Middle frontal gyrus (tissue), 1 donor: ENCODE results near the gene ACBD6.

ENCODE experiments used
- DNase-seq: peaks from one replicate; pipeline ENCODE4 v3.0.0-alpha.2; 2015; ENCODE audit warnings: low spot score; ENCODE audit errors: extremely low spot score

The ACBD6 gene

DNA sequence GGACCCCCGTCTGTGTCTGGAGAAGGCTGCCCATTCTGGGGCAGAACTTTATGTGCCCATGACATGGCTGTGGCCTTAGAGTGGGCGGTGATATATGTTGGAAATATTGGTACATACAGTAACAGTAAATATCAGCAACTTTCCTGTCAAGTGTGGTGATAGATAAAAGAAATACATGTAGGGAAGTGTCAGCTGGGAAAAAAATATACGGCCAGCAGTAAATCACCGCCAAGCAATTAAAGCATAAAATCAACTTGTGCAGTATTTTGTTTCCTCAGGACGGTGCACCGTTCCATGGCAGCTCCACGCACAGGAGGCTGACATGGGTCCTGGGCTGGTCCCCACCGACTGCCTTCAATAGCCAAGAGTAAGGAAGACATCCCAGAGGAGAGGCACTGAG, 244.9 kb downstream of the ACBD6 start:
- no peak for DNase-seq

DNA sequence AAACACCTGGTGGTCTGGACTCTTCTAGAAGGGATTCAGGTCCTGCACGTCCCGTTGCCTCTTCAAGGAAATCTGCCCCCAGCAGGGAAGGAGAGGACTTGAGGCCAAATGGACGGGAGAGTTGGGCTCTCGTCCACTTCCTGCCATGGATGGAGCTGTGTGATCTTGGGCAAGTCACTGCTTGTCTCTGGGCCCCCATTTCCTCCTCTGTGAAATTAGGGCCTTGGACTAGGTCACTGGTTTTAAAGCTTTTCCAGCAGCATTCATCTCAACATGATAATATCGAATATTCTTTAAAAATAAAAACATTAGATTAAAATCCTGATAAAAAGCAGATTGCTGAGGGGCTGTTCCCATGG, 245.4 kb downstream of the ACBD6 start:
- DNase-seq, result no peak

DNA sequence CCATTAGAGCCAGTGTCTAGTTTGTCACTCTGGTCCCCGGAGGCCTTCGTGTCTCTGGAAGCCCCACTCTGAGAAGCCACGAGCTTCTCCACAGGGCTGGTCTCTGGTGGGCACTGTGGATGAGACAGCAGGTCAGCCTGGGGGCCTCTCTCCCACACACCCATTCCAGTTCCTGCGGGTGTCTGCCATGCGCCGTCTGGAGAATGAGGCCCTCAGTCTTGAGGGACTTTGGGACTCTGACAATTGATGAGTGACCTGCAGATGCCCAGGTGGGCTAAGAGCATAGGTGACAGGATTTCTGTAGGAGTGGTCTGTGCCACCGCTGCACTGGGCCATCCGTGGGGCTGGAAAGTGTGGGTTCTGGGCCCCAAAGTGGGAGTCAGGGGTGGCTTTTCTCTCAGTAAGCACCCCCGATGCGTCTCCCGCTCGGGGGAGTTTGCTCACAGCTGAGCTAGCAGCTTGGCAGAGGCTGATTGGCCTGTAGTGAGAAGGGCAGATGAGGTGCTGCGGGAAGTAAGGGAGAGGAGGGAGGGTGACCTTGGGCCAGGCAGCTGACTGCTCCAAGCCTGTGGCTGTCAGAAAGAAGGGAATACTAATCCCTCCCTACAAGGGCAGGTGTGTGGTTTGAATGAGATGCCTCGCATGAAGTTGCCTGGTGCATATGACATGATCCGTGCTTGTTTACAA, 245.9 kb downstream of the ACBD6 start:
- no peak for DNase-seq

DNA sequence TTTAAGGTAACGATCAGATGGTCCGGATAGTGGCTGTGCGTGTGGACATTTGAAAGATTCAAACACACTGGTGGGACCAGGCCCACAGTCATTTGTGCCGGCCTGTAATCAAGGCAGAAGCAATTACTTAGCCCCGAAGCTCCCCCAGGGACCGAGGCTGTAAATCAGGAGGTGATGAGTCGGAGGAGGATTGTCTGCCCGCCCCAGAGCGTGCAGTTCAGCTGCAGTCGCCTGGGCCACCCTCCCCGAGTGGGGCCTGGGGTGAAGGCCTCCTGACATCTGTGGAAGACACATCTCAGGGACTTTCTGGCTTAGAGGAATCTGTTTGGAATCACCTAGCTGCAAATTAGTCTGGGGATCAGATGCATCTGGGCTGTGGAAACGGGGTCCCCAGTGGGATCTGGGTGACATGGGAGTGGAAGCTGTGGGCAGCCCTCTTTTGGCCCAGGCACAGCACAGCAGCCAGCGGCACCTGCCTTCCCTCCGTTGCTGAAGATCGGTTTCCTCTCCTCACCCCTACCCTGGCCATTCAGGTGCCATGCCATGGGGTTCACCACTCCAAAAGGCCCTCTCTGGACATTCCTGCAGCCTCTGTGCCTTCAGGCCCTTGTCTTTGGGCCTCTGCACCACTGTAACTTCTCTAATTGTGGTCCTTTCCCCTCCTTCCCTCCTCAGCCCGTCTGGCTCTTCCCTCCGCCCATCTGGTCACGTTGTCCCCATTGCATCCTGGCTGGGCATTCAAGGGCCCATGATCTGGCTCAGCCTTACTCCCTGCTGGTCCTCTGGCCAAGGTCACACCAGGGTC, 246.6 kb downstream of the ACBD6 start:
- no peak for DNase-seq

DNA sequence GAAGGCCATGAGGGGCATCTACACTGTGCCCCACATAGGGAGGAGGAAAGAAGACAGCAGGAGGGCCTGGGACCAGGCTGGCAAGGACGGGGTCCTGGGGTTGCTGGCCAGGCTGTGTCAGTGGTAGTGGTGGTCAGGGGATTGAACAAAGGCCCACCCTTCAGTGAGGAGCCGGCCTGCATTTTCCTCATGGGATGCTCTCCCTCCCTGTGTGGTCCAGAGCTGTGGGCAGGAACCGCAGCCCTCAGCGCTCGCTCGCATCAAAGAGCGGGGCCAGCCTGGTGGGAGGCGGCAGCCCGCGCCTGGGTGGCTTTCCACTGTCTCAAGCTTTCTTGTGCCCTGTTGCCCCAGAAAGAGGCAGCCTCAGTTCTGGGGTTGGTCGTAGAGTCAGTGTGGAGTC, 247.5 kb downstream of the ACBD6 start:
- no peak for DNase-seq

DNA sequence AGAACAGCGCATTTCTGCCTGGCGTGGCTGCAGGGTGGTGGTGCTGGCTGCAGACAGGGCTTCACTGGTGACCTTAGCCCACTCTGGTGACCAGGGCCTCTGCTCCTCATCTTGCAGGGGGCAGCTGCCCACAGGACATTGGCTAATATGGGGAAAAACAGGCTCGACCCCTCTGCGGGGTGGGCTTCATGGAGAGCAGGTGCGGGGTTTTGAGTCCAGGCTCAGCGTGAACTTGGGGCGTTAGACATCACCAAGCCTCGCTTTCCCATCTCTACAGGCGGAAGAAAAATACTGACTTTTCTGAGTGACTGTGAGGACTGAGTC, 247.9 kb downstream of the ACBD6 start:
- DNase-seq, result no peak

DNA sequence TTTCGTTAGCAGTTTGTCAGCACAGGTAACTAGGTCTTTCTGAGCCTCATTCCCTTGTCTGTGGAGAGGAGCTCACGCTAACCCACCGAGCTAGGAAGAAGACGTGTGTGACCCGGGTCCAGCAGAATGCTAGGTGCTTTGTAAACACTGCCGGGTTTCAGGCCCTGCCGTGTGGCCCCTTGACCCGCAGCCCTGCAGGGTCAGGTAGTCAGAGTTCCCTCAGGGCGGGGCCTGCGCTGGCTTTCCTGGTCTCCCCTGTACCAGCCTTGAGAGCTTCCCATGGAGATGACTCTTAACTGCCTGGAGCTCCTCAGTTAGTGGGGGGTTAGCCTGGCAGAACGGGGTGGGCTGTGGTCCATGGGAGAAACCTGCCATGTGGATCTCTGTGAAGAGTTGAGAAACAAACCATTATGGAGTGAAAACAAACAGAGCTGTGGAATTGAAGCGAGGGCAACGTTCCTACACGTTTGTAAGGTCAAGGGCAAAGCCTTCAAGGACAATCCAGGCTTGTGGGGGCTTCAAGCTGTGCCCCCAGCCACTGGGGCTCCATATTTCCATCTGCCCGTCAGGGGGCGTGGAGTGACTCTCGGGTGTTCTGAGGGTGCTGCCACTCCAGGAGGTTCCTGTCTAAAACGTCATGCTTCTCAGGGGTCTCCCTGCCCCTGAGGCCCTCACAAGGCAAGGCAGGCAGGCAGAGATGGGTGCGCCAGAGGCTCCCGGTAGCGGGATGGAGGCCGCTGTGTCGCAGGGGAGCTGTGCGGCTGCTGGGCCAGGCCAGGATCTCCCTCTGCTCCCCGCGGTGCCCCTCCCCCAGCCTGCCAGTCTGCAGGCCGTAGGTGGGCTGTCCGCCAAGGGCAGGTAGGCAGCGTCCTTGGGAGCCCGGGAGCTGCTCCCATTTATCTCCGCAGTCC, 248.5 kb downstream of the ACBD6 start:
- no peak for DNase-seq

DNA sequence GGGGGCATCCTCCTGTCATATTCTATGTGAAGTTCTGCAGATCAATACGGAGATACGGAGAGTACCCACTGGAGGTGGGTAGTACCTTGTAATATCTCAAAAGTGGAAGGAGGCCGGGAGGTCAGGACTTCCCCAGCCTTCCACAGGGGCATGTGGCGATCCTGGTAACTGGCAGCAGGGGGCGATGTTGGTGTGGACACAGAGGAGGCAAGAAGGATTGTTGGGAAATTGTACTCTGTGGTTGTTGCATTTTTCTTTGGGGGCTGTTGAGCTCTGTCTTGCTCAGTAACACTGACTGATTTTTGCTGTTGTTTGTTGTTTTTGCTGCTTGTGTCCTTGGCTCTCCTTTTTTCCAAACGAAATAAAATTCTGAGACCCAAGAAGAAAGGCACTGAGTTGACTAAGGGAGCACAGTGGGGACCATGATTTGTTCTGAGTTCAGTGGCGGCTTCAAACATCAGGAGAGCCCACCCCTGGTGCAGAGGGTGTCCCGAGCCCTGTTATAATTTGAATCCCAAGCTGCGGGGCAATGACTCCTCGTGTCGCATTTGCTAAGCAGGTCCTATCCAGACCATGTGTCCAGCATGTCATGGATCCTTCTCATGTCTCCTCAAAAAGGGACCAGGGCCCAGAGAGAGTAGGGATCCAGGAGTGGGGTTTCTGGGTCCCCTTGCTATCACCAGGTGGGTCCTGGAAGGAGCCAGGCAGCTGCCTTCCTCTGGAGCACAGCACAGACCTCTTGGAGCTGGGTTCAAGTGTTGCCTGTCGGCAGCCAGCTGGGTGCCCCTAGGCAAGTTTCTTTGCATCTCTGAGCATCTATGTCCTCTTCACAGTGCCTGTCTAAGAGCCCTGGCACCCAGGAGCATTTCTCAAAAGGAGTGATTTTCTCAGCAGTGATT, 249.5 kb downstream of the ACBD6 start:
- no peak for DNase-seq

DNA sequence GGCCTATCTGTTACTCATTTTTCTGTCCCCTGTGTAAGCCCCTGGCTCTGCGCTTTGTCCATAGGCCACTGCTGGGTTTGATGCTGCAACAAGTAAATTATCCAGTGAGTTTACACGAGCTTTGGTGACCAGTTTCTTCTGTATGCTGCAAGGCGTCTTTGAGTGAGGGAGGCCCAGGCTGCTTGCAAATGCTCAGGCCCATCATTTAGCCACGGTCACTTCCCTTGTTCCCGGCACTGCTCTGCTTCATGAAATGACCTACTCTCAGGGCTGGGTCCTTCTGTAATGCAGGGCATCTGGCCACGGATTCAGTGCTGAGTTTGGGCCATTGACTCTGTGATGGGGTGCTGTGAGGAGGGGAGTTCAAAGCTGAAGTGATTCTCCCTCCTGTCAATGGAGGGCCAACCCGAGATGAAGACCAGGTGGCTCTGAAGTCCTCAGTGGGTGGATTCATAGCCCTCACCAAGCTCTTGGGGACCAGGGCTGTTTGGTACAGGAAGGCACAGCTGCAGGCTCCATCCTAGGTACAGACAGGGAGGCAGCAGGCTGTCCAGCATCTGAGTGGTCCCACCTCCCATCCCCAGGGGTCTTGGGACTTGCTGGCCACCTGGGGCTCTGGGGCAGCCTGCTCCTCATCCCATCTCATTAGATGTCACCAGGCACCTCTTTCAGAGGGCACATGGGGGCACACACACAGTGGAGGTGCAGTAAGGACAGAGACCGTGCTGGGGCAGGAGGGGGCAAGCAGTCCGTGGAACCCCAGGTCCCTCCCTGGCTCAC, 250.7 kb downstream of the ACBD6 start:
- no peak for DNase-seq

DNA sequence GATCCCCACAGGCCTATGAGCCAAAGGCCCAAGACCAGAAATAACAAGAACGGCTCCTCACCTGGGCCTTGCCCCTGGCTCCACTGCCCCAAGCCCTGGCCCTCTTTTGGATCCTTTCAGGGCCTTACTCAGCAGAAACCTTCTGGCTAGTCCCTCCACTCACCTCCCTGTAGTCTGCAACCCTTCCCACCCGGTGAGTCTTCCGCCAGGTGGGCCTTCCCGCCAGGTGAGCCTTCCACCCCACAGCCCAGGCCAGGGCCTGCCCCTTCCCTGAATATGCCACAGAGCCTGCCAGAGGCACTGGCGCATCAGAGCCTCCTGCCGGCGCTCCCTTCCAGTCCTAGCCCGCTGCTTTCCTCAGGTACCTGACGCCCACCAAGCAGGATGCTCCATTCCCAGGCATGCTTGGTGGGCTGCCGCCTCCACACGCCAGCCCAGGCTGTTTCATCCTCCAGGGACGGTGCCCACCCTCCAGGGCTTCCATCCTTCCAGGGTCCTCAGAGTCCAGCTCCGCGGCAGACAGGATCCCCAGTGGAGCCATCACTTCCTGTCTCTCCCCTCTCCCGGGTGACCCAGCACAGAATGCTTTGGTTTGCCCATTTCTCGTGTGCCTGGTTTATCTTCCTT, 251.4 kb downstream of the ACBD6 start:
- no peak for DNase-seq

DNA sequence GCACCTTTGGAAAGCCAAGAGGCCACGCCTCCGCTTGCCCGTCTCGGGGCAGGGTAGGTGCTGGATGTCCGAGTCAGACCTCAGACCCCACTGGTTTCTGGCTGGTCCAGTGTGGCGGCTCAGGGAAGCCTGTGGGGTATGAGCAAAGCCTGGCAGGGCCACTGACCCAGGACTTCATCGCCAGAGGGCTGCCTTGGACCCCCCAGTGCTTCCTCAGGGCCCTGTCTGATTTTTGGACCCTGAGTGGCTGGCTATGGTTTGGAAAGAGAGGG, 251.9 kb downstream of the ACBD6 start:
- no peak for DNase-seq

DNA sequence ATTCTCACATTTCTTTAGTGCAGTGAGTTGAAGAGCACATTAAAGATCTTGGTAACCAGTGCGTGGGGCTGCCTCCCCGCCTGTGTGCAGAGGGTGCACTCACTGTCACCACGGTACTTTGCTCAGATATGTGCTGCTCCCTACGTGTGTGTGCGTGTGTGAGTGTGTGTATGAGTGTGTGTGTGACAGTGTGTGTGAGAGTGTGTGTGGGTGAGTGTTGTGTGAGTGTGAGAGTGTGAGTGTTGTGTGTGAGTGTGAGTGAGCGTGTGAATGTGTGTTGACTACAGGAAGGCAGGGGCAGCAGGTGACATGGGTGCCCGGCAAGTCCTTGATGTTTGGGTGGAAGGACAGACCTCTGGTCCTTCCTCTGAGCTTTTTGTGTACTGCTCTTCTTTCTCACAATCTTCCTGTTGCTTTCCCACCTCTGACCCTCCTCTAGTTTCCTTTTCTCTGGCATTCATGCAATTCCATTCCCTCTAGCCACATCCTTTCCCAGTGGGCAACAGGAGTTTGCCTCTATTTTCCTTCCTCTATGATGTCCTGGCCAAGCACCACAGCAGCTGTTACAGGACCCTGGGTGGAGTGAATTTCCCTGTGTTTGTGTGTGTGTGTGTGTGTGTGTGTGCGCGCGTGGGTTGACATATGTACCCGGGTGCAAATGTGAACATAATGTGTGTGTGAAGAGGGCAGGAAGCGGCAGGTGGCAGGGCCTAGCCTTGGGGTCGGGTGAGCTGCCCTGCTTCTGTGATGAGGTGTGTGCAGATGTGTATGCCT, 252.5 kb downstream of the ACBD6 start:
- DNase-seq, result no peak

DNA sequence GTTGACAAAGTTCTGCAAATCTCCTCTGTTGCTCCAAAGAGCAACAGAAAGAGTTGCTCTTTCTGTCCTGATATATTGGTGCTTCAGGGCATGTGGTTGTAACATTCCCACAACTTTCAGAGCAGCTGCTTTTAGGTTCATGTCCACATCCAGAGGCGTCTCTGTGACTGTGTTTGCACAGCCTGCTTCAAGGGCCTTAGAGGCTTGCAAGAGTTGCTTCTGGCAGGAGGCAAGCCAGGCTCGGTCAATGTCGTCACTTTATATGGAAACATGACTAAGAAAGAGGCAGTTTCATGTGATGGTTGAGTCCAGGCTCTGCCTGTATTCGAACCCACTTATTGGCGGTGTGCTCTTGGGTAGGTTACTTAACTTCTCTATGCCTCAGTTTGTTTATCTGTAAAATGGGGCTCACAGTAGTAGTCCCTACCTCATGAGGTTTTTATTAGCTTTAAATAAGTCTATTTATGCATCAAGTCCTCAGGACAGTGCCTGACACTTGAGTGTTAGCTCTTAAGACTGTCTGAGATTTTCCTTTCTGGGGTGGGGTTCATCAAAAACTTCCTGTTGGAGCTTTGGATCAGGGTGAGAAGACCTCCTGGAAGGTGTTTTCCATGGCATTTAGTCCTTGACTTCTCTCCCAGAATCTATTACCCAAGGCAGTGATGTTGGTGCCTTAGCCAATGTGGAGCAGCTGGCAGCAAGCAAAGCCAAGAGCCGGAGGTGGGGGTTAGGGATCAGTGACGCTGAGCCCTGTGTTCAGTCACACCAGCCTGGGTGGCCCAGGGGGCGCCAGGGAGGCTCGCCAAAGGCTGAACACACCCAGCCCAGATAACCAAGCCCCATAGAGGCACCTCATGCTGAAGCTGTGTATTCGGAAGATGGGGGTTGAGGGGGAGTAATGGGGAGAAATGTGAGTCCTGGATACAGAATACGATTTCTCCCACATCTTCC, 253.4 kb downstream of the ACBD6 start:
- DNase-seq, result no peak

DNA sequence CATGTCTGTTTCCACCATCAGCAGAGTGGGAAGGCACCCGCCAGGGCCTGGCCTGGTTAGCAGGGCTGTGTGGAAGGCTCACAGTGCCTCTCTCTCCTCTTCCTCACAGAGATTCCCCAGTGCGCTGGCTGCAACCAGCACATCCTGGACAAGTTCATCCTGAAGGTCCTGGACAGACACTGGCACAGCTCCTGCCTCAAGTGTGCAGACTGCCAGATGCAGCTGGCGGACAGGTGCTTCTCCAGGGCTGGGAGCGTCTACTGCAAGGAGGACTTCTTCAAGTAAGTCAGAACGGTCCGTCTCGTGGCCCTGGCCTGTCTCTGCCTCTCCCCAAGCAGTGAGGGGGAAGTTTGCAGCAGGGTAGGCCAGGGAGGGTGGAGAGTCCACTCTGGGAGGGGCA, 254.2 kb downstream of the ACBD6 start:
- no peak for DNase-seq

DNA sequence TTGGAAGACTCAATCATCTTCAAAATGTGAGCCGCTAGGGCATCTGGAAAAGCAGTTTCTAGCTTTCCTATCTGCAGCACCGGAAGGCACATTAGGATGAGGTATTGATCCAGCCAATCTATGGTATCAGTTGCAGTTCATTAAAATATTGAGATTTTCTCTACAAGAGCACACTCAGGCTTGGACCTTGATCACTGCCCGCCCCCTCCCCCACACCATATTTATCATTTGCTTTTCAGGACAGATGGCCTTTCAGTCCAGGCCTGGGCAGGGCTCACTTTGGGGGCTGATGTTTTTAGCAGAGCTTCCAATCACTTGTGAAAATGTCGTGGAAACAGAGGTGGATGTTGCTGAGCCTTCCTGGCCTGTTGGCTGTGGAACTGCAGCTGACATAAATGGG, 254.8 kb downstream of the ACBD6 start:
- no peak for DNase-seq

DNA sequence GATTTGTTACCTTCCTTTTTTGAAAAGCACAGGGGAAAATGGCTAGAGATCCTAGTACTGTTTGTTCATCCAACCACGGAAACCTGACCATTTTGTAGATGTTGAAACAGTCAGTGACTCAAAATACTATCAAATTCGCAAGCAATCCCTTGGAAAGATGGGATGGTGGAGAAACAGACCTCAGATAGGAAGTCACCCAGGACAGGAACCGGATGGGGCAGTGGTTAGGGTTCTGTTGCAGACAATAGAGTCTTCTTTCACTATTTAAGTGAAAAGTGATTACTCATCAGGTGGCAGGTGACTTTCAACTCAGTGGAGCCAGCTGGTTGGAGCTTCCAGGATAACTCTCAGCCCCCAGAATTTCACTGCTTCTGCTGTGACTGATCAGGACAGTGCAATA, 255.3 kb downstream of the ACBD6 start:
- DNase-seq, result no peak

DNA sequence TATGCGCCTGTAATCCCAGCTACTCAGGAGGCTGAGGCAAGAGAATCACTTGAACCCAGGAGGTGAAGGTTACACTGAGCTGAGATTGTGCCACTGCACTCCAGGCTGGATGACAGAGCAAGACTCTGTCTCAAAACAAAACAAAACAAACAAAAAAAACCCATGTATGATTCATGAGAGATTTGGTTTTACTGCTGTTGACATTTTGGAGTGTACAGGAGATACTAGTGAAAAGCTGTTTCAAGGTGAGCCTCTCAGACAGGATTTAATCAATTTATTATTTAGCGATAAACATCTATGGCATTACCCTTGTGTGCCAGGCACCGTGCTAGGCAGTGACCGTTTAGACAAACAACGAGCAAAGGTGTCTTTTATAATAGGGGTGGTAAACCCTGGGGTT, 255.8 kb downstream of the ACBD6 start:
- no peak for DNase-seq

DNA sequence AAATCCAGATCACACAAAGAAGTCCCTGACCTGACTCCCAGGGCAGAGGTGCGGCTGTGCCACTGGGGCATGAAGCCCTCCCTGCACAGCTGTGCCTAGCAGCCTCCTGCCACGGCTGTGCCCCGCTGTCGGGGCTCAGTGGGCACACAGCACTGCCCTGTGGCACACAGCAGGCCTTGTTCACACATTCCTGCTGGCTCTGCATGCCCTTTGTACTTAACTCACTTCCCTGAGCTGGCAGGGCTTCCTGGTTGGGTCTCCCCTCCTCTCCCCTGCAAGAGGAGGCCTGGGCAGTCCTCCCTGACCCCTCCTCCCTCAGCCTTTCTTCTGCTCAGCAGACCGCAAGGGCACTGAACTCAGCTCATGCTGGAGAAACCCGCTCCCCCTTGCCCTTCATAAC, 257.5 kb downstream of the ACBD6 start:
- DNase-seq, result no peak
